Measurements from ENCODE around the gene MAGEA1. TPM values are rescaled to one million over a fixed set of nuclear protein-coding genes. Genes with fewer than 3 reads are reported as not detected.

Gene MAGEA1
- total and polyA plus RNA-seq, 7 experiments from 2014 or later = not detected

- Histone ChIP-seq H3K4me3 (ENCODE audit: low read length) (no peak overlapping the region), H3K4me1 (ENCODE audit: control insufficient read depth in 2 of 2, insufficient read depth in 2 of 2, low read length in 2 of 2) (no peaks in the 10 kb centered on the region), H3K27ac (ENCODE audit: low read depth, low read length) (no peak overlapping the region), H3K36me3 (ENCODE audit: control insufficient read depth in 2 of 3, insufficient read depth in 3 of 3, low read length in 3 of 3) (no peaks in the 10 kb centered on the region), H3K27me3 (ENCODE audit: control insufficient read depth in 2 of 2, insufficient read depth in 2 of 2, low read length in 2 of 2) (no peaks in the 10 kb centered on the region), H3K9me3 (ENCODE audit: control insufficient read depth in 2 of 3, low read length in 3 of 3) (no peaks in the 10 kb centered on the region)
- Mint-ChIP-seq H3K4me3 (no peak overlapping the region), H3K9me3 (peaks cover 0 to 14% (median 6%) of the 10 kb centered on the region in 11 donors), H3K27me3 (peaks cover 19 to 30% (median 24%) of the 10 kb centered on the region in 5 donors), H3K4me1 (no peaks in the 10 kb centered on the region), H3K27ac (no peak overlapping the region), H3K36me3 (peaks cover 0 to 5% (median 0%) of the 10 kb centered on the region in 5 donors)
- no peak for ATAC-seq
- POLR2A ChIA-PET = no interaction called here
- intact Hi-C loops (cut with micrococcal nuclease) = no loop called here
- CTCF ChIA-PET = no interaction called here
- no peak for DNase-seq
Measured at GRCh38 chrX:153206425-153207046, 27.5 kb downstream of the MAGEA1 start.

GRCh38 chrX:153209347-153209746 lies 30.3 kb downstream of the MAGEA1 start:
- DNase-seq = no peak
- no peaks in the 10 kb centered on the region for H3K4me1 ChIP-seq (ENCODE audit: control insufficient read depth in 2 of 2, insufficient read depth in 2 of 2, low read length in 2 of 2)

GRCh38 chrX:153214934-153215333 lies 35.9 kb downstream of the MAGEA1 start:
- peaks cover 0 to 4% of the 10 kb centered on the region in 2 donors for H3K27me3 ChIP-seq (ENCODE audit: control insufficient read depth in 2 of 2, insufficient read depth in 2 of 2, low read length in 2 of 2)
- no peak overlapping the region for H3K4me3 ChIP-seq (ENCODE audit: low read length)
- peaks cover 0 to 5% (median 0%) of the 10 kb centered on the region in 5 donors for H3K36me3 Mint-ChIP-seq
- no peaks in the 10 kb centered on the region for H3K36me3 ChIP-seq (ENCODE audit: control insufficient read depth in 2 of 3, insufficient read depth in 3 of 3, low read length in 3 of 3)
- ChIA-PET POLR2A (no interaction called here), CTCF (no interaction called here)
- H3K27me3 Mint-ChIP-seq = peaks cover 0 to 14% (median 7%) of the 10 kb centered on the region in 5 donors
- H3K27ac ChIP-seq (ENCODE audit: low read depth, low read length) = no peak overlapping the region
- DNase-seq = no peak
- no peak overlapping the region for H3K27ac Mint-ChIP-seq
- intact Hi-C loops (cut with micrococcal nuclease) = no loop called here
- H3K4me1 ChIP-seq (ENCODE audit: control insufficient read depth in 2 of 2, insufficient read depth in 2 of 2, low read length in 2 of 2) = no peaks in the 10 kb centered on the region
- no peaks in the 10 kb centered on the region for H3K4me1 Mint-ChIP-seq
- ATAC-seq = no peak
- H3K4me3 Mint-ChIP-seq = no peak overlapping the region
- no peaks in the 10 kb centered on the region for H3K9me3 ChIP-seq (ENCODE audit: control insufficient read depth in 2 of 3, low read length in 3 of 3)
- H3K9me3 Mint-ChIP-seq = peaks cover 0 to 22% (median 13%) of the 10 kb centered on the region in 11 donors

More at GRCh38 chrX:153209347-153209746, 30.3 kb downstream of the MAGEA1 start:
- ChIA-PET POLR2A (no interaction called here), CTCF (no interaction called here)
- ATAC-seq = no peak
- no peak overlapping the region for H3K27ac Mint-ChIP-seq
- H3K27me3 Mint-ChIP-seq = peaks cover 13 to 32% (median 19%) of the 10 kb centered on the region in 5 donors
- peaks cover 0 to 5% (median 0%) of the 10 kb centered on the region in 5 donors for H3K36me3 Mint-ChIP-seq
- Histone ChIP-seq H3K27ac (ENCODE audit: low read depth, low read length) (no peak overlapping the region), H3K27me3 (ENCODE audit: control insufficient read depth in 2 of 2, insufficient read depth in 2 of 2, low read length in 2 of 2) (no peaks in the 10 kb centered on the region), H3K4me3 (ENCODE audit: low read length) (no peak overlapping the region), H3K9me3 (ENCODE audit: control insufficient read depth in 2 of 3, low read length in 3 of 3) (no peaks in the 10 kb centered on the region), H3K36me3 (ENCODE audit: control insufficient read depth in 2 of 3, insufficient read depth in 3 of 3, low read length in 3 of 3) (no peaks in the 10 kb centered on the region)
- no peaks in the 10 kb centered on the region for H3K4me1 Mint-ChIP-seq
- intact Hi-C loops (cut with micrococcal nuclease) = no loop called here
- H3K9me3 Mint-ChIP-seq = peaks cover 0 to 22% (median 14%) of the 10 kb centered on the region in 11 donors
- no peak overlapping the region for H3K4me3 Mint-ChIP-seq

- POLR2A ChIA-PET = no interaction called here
- H3K27ac Mint-ChIP-seq = no peak overlapping the region
- H3K9me3 Mint-ChIP-seq = peaks cover 0 to 12% (median 5%) of the 10 kb centered on the region in 11 donors
- no peaks in the 10 kb centered on the region for H3K36me3 Mint-ChIP-seq
- CTCF ChIA-PET = no interaction called here
- intact Hi-C loops (cut with micrococcal nuclease) = no loop called here
- Histone ChIP-seq H3K4me1 (ENCODE audit: control insufficient read depth in 2 of 2, insufficient read depth in 2 of 2, low read length in 2 of 2) (no peaks in the 10 kb centered on the region), H3K27me3 (ENCODE audit: control insufficient read depth in 2 of 2, insufficient read depth in 2 of 2, low read length in 2 of 2) (peaks cover 0 to 4% of the 10 kb centered on the region in 2 donors), H3K27ac (ENCODE audit: low read depth, low read length) (no peak overlapping the region), H3K36me3 (ENCODE audit: control insufficient read depth in 2 of 3, insufficient read depth in 3 of 3, low read length in 3 of 3) (no peaks in the 10 kb centered on the region), H3K9me3 (ENCODE audit: control insufficient read depth in 2 of 3, low read length in 3 of 3) (no peaks in the 10 kb centered on the region), H3K4me3 (ENCODE audit: low read length) (no peak overlapping the region)
- H3K4me1 Mint-ChIP-seq = no peaks in the 10 kb centered on the region
- H3K27me3 Mint-ChIP-seq = peaks cover 0 to 8% (median 4%) of the 10 kb centered on the region in 5 donors
- ATAC-seq (no peak), DNase-seq (no peak)
- no peak overlapping the region for H3K4me3 Mint-ChIP-seq
Measured at GRCh38 chrX:153216926-153217325, 37.8 kb downstream of the MAGEA1 start.

GRCh38 chrX:153225438-153226098 lies 46.5 kb downstream of the MAGEA1 start:
- Mint-ChIP-seq H3K27ac (no peak overlapping the region), H3K4me3 (no peak overlapping the region), H3K4me1 (no peaks in the 10 kb centered on the region), H3K36me3 (no peaks in the 10 kb centered on the region), H3K27me3 (peaks cover 7 to 21% (median 12%) of the 10 kb centered on the region in 5 donors), H3K9me3 (peaks cover 0 to 5% (median 0%) of the 10 kb centered on the region in 11 donors)
- no peaks in the 10 kb centered on the region for H3K4me1 ChIP-seq (ENCODE audit: control insufficient read depth in 2 of 2, insufficient read depth in 2 of 2, low read length in 2 of 2)
- DNase-seq (no peak), ATAC-seq (no peak)
- H3K9me3 ChIP-seq (ENCODE audit: control insufficient read depth in 2 of 3, low read length in 3 of 3) = no peaks in the 10 kb centered on the region
- no peak overlapping the region for H3K4me3 ChIP-seq (ENCODE audit: low read length)
- no peak overlapping the region for H3K27ac ChIP-seq (ENCODE audit: low read depth, low read length)
- ChIA-PET POLR2A (no interaction called here), CTCF (no interaction called here)
- no peaks in the 10 kb centered on the region for H3K36me3 ChIP-seq (ENCODE audit: control insufficient read depth in 2 of 3, insufficient read depth in 3 of 3, low read length in 3 of 3)
- peaks cover 0 to 2% of the 10 kb centered on the region in 2 donors for H3K27me3 ChIP-seq (ENCODE audit: control insufficient read depth in 2 of 2, insufficient read depth in 2 of 2, low read length in 2 of 2)
- intact Hi-C loops (cut with micrococcal nuclease) = no loop called here

- Histone ChIP-seq H3K27me3 (ENCODE audit: control insufficient read depth in 2 of 2, insufficient read depth in 2 of 2, low read length in 2 of 2) (peaks cover 0 to 2% of the 10 kb centered on the region in 2 donors), H3K9me3 (ENCODE audit: control insufficient read depth in 2 of 3, low read length in 3 of 3) (no peaks in the 10 kb centered on the region), H3K36me3 (ENCODE audit: control insufficient read depth in 2 of 3, insufficient read depth in 3 of 3, low read length in 3 of 3) (no peaks in the 10 kb centered on the region), H3K4me1 (ENCODE audit: control insufficient read depth in 2 of 2, insufficient read depth in 2 of 2, low read length in 2 of 2) (no peaks in the 10 kb centered on the region), H3K4me3 (ENCODE audit: low read length) (no peak overlapping the region), H3K27ac (ENCODE audit: low read depth, low read length) (no peak overlapping the region)
- H3K27ac Mint-ChIP-seq = no peak overlapping the region
- H3K4me1 Mint-ChIP-seq = no peaks in the 10 kb centered on the region
- intact Hi-C loops (cut with micrococcal nuclease) = no loop called here
- ATAC-seq (peak; percentile 72), DNase-seq (no peak)
- peak overlapping the region in 1 of 10 donors; percentile 23 for H3K4me3 Mint-ChIP-seq
- ChIA-PET CTCF (no interaction called here), POLR2A (no interaction called here)
- peaks cover 0 to 5% (median 0%) of the 10 kb centered on the region in 11 donors for H3K9me3 Mint-ChIP-seq
- no peaks in the 10 kb centered on the region for H3K36me3 Mint-ChIP-seq
- peaks cover 7 to 23% (median 12%) of the 10 kb centered on the region in 5 donors for H3K27me3 Mint-ChIP-seq
Measured at GRCh38 chrX:153226344-153227185, 47.5 kb downstream of the MAGEA1 start.
